GM23248 (cell line): Measurements from ENCODE around the gene ARHGEF12.

Experiments
- EZH2 ChIP-seq: fragments of 200-600 bp; sonication (generic); IDR thresholded peaks from 2 replicates; pipeline ENCODE4 v1.6.1; 2018; ENCODE audit warnings: antibody characterized with exemption, mild to moderate bottlenecking; ENCODE audit not compliant: insufficient read depth, poor library complexity, severe bottlenecking
- EZH2phosphoT487 ChIP-seq: fragments of 200-600 bp; sonication (generic); IDR thresholded peaks from 2 replicates; pipeline ENCODE4 v1.6.1; 2018; ENCODE audit warnings: antibody characterized with exemption, moderate library complexity, mild to moderate bottlenecking, low read depth; ENCODE audit not compliant: insufficient read depth

- TF ChIP-seq EZH2, result no peak
- TF ChIP-seq EZH2phosphoT487, result no peak
Observed at GRCh38 chr11:120522736-120523135, 186.5 kb downstream of the ARHGEF12 start.
